A673 (cell line): ENCODE data around the gene ASB13.

ENCODE experiments used
- CTCF ChIP-seq: fragments of 300-800, 200-600 bp; sonication (generic); conservative IDR thresholded peaks from 2 replicates; pipeline ENCODE4 v1.5.1; 2017; ENCODE audit warnings: low read depth, mild to moderate bottlenecking, antibody characterized with exemption, low read length, moderate library complexity, mixed read lengths
- EZH2 ChIP-seq: fragments of 200-600 bp; sonication (generic); IDR thresholded peaks from 2 replicates; pipeline ENCODE4 v1.6.1; 2017; ENCODE audit warnings: borderline replicate concordance, low read depth, mild to moderate bottlenecking, mixed read lengths, antibody characterized with exemption, low read length; ENCODE audit not compliant: poor library complexity, severe bottlenecking

GRCh38 chr10:5670662-5671375 lies 4.4 kb upstream of the ASB13 start:
- no peak for TF ChIP-seq EZH2
- no peak for TF ChIP-seq CTCF
